HG02852 (cell line): ENCODE results near the gene FAM174C.
"Not testable (repeated sequence)": the region's sequence is repeated elsewhere in the genome, so short reads cannot be mapped to it uniquely, and the experiment has no call there.

ENCODE experiments used
- ATAC-seq: cut with Tn5 transposase; IDR thresholded peaks from one replicate; pipeline ENCODE4 v1.9.1; 2021; ENCODE audit warnings: mild to moderate bottlenecking, moderate library complexity; ENCODE audit not compliant: unreplicated experiment

FAM174C gene

DNA sequence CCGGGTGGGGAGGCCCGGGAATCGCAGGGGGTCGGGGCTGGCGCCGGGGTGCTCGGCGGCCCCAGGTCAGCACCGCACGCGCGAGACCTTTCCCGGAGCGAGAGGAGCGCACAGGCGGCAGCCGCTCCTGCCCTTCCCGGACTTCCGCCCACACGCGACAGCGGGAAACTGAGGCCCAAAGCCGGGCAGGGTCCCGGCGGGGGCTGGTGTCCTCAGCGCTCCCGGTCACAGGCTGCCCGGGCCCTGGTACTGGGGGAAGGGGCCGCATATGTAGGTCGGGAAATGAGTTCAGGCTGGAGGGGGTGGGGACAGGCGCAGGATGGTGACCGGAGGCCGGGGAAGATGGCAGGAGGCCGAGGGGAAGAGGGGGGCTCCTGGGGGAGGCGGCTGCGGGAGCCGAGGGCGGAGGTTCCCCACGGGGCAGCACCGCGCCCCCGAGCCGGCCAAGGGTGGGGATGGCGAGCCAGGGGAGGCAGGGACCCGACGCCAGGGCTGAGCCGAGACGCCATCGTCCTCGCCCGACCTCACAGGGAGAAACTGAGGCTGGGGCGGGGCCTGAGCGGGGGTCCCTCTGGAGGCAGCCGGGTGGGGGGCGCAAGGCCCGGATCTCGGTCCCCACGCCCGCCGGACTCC is 38.2 kb upstream of the FAM174C start:
- no peak for ATAC-seq

DNA sequence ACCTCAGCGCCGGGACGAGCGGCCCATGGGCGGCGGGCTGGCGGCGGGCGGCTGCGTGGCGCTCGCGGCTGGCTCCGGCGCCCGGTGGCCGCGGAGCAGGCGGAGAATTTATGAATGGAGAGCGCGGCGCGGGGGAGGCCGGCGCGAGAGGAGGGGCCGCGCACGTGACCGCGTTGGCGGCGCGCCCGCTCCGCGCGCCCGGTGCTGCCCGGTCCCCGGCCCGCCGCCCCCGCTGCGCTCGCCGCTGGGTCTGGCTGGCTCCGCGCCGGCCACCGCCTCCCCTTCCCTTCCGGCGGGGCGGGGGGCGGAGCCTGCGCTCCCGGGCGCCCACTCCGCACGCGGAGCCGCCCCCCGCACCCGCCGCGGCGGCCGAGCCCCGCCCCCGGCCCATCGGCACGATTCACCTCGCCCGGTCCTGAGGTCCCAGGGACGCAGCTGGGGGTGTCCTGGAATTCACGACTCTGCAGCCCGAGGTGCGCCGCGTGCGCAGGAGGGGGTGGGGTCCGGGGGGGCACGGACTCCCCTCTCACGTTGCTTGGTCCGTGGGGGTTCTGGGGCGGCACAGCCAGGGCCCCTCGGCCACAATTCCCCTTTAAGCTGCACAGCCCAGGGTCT is 37.5 kb upstream of the FAM174C start, which contains the start of gene CBARP:
CBARP (minus strand) TSS at position 252 of the 615 bp plus-strand sequence. CDS start 1,905 bp downstream, outside the sequence.
- no peak for ATAC-seq

- no peak for ATAC-seq
These were observed 36.7 kb upstream of the FAM174C start for GRCh38 chr19:1238369-1239303.

GRCh38 chr19:1239420-1239795 is 35.9 kb upstream of the FAM174C start:
- no peak for ATAC-seq

GRCh38 chr19:1239796-1240737 is 35.3 kb upstream of the FAM174C start:
- ATAC-seq = peak; percentile 37

- ATAC-seq = no peak
These were observed 34.4 kb upstream of the FAM174C start for GRCh38 chr19:1240925-1241324.

- ATAC-seq = peak; percentile 52
These were observed 33.8 kb upstream of the FAM174C start, which contains the start of gene ATP5F1D for GRCh38 chr19:1241417-1242095. ATP5F1D (plus strand) TSS chr19:1241751; CDS start chr19:1241851, 100 bp downstream.

- ATAC-seq = no peak
These were observed 31.3 kb upstream of the FAM174C start for GRCh38 chr19:1243768-1244692.

DNA sequence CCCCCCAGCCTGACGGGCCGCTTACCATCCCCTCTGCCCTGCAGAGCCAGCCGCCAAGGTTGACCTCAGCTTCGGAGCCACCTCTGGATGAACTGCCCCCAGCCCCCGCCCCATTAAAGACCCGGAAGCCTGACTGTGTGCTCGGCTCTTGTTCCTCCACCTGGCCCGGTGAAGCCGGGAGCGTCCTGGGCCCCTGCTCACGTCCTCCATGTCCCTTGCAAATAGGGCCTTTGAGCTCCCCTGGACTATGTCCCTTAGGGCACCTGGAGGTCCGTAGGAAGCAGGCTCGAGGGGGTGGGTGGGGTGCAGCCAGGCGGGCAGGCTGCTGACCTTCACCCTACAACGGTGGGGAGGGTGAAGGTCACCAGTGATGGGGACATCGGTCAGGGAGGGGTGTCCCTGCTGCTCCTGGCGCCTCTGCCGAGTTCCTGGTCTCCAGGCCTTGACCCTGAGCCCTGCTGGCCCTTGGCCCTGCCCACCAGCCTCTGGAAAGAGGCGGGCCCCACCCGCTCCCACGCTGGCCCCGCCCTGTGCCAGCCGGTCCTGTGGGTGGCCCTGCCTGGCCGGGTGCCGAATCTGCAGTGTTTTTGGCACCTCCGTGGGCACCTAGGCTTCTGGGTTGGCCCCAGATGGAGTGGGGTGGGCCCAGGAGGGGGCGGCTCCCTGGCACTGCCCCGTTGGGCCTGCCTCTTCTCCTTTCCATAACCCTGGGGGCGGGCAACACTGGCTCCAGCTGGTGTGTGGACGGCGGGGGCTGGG is 30.5 kb upstream of the FAM174C start:
- no peak for ATAC-seq

DNA sequence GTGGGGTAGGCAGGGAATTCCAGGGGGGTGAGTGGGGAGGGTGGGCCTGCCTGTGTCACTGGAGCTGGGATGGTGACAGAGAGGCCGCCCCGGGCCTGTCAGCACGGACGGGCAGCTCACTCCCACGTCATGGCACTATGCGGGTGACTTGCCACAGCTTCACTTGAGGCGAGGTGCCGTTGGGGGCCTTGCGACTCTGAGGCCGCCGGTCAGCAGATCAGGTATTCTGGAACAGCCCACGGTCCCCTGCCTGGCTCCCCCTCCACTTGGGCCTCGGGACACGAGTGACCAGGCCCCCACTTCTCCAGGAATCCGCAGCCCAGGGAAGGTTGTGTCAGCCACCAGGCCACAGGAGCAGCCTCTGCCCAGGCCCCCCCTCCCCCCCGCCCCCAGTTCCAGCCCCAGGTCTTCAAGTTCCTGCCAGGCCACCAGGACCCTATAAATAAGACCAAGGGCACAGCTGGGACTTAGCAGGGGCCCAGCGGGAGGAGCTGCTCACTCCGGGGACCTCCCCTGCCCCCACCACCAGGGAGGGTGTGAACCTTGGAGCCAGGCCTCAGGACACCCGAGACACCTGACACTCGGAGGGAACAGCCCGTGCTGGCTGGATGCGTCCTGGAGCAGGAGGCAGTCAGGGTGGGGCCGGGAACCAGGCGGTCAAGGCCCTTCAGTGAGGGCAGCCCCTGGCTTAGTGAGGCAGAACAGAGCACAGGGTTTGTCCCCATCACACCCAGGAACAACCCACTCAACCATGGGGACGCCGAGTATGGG is 29.7 kb upstream of the FAM174C start:
- no peak for ATAC-seq

DNA sequence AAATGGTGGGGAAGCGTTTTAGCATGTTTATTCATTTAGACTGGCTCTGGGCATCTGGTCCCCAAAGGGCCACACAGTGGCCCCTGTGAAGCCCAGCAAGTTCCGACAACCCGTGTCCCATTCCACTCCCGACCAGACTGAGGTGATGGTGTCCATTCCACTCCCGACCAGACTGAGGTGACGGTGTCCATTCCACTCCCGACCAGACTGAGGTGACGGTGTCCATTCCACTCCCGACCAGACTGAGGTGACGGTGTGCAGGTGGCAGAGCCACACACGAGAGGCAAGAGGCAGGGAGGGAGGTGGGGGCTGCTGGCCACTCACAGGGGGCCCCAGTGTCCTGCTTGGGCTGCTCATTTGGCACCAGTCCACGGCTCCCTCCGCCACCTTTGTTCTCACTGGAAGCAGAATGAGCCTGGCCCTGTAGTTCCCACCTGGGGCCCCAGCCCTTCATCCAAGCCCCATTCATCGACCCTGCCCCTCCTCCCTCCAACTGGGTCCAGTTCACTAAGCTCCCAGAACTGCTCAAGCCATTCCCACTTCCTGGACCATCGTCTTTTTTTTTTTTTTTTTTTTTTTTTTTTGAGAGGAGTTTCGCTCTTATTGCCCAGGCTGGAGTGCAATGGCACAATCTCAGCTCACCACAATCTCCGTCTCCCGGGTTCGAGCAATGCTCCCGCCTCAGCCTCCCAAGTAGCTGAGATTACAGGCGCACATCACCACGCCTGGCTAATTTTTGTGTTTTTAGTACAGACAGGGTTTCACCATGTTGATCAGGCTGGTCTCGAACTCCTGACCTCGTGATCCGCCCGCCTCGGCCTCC is 28.9 kb upstream of the FAM174C start:
- ATAC-seq = not testable (repeated sequence)

- ATAC-seq = no peak
These were observed 27.6 kb upstream of the FAM174C start for GRCh38 chr19:1247748-1248138.

GRCh38 chr19:1248139-1248785 is 27.1 kb upstream of the FAM174C start, which contains the start of gene MIDN:
MIDN (plus strand) TSS chr19:1248583; CDS start chr19:1250297, 1,714 bp downstream.
- ATAC-seq = peak; percentile 4

DNA sequence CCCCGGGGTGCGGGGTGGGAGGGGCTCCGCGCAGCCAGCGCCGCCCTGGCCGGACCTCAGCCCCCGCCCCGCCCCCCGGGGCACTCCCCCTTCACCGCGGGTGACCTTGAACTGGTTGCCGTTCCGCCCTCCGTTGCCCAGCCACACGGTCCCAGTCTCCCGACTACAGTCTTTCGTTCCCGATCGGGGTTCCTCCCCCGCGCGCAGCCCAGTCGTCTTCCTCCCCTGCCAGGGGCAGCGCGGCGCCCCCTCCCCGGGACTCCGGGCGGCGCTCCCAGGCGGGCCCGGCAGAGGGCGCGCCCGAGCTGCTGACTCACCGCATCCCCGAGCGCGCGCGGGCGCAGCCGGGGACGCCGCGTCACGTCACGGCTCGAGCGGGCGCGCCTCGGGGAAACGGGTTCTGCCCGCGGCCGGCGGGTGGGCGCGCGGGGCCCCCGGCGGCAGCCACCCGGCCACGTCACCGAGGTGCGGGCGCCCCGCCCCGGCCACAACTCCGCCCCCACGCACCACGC is 26.5 kb upstream of the FAM174C start:
- ATAC-seq = peak; percentile 34

- peak; percentile 41 for ATAC-seq
These were observed 25.9 kb upstream of the FAM174C start for GRCh38 chr19:1249298-1249989.
